NCI-H1436 (cell line): Measurements from ENCODE around the gene NANOS2.

ENCODE experiments used
- DNase-seq: peaks from one replicate; lab custom pipeline; 2025; lab: John Stamatoyannopoulos, UW

Gene NANOS2

DNA sequence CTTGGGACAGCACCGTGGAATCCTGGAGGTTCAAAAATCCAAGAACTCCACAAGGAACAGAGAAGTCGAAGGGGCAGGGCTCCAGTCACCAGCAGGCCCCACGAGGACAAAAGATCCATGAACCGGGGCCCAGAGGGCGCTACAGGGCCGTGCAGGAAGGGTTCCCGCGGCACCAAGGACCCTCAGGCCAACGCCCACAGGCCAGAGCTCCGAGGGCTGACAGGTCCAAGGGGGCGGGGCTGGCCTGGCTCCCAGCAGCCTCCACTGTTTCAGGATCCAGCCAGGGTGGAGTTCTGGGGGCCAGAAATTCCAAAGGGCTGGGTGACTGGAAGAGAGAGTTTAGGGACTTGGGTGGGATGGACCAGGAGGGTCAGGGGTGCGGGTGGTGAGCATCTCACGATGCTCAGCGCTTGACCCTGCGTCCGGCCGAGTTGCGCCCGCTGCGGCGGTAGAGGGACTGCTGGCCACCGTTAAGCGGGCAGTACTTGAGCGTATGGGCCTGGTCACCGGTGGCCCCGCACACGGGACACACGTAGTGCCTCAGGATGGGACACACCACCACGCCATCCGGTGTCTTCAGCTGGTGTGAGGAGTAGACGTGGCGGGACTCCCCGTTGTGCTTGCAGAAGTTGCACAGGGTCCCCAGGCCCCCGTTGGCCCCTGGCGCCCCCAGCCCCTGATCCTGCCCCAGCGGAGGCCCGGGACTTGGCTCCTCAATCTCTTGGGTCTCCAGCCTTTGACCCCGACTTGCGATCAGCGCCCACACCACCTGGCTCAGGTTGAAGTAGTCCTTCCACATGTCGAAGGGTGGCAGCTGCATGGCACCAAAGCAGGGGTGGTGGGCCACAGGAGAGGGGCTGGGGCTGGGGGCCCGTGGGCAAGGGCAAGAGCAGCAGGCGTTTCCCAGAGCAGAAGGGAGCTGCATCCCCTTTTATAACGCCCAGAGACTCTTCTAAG is at the start of gene NANOS2:
TSS of gene NANOS2 (minus strand) at position 905 of the 957 bp plus-strand sequence. CDS start at position 820, 85 bp downstream.
- DNase-seq, result no peak

GRCh38 chr19:45962021-45962420 is 47.4 kb upstream of the NANOS2 start:
- DNase-seq, result no peak

DNA sequence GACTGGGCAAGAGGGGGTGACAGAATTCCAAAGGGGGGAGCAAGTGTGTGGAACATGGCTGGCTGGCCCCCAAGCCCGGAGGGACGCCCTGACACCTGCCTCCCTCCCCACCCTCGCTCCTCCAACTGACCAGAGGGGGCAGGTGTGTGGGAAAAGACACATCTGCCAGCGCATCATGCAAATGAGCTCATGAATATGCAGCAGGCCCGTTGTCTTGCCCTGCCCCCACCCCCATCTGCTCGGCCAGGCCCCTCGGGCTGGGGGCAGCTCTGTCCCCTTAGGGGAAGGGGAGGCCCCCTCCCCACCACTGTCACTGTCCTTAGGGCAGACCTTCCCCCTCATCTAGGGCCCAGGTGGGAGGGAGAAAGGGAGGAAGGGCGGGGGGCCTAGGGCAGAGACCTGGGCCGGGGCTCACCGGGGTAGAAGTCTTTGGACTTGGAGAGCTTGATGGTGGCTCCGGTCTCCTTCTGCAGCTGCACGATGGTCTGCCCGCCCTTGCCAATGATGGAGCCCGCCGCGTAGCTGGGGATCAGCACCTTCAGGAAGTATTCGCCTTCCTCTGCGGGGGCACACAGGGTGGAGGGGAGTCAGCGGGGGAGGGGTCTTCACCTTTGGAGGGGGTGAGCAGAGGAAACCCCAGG is 46.1 kb upstream of the NANOS2 start:
- no peak for DNase-seq

DNA sequence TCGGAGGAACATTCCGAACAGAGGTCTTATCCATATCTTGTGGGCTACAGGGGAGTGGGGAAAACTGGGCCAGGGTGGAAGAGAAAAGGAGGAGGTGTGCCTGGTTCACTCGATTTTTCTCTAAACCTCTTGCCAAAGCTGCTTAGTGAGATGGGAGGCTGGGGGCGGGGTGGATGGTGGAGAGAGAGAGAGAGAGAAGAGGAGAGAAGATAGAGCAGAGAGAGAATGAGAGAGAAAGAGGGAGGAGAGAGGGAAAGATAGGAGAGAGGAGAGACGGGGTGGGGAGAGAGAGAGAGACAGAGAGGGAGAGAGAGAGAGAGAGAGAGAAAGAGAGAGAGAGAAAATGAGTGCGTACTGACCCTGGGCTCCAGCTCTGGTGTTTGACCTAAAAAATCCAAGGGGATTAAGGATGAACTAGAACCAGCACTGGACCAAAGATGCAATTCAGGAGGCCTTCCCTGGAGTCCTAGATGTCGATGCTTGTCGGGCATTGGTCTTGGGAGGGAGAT is 45.0 kb upstream of the NANOS2 start:
- no peak for DNase-seq

- no peak for DNase-seq
Observed at GRCh38 chr19:45958769-45959516, 44.4 kb upstream of the NANOS2 start.

DNA sequence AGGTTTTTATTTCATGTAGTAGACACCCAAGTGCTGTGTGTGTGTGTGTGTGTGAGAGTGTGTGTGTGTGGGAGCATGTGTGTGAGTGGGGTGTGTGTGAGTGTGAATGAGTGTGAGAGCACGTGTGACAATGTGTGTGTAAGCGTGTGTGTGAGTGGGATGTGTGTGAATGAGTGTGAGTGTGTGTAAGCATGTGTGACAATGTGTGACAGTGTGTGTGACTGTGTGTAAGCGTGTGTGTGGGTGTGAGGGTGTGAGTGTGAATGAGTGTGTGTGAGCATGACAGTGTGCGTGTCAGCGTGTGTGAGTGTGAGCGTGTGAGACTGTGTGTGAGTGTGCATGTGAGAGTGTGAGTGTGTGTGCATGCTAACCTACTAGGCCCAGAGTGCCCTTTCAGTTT is 43.7 kb upstream of the NANOS2 start:
- no peak for DNase-seq

GRCh38 chr19:45955905-45956608 is 41.5 kb upstream of the NANOS2 start:
- DNase-seq, result no peak

DNA sequence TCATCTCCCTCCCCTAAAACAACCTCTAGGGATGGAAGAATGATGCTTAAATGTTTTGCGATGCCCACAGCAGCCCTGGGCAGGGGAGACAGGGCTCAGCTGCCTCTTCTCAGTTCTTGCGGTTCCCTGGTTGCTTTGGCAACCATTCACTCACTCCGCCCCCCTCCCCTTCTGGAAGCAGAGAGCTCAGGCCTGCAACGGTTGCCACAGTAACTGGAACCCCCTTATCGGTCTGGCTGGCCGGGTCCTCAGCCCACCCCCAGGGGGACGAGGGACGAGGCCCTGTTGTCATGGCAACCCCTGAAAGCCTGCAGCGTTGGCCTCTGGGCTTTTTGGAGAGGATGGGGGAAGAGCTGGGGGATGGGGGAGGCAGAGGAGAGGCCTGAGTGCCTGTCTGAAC is 39.6 kb upstream of the NANOS2 start:
- peak; percentile 45 for DNase-seq

DNA sequence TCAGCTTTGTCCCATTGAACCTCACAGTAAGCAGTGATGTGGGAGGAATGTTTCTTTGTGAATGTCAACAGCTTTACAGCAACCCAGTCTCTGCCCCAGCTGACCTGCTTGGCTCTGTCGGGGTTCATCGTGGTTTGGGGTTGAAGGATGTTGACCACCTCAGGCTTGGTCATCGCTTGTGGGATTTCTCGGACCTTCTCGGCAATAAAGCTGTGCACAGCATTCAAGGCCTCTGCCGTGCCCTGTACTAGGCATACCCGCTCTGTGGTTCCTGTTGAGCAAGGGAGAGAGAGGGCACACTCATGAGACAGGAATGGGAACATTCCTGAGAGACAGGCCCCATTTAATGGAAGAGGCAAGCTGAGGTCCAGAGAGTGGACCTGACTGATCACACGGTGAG is 39.1 kb upstream of the NANOS2 start:
- DNase-seq, result no peak

DNA sequence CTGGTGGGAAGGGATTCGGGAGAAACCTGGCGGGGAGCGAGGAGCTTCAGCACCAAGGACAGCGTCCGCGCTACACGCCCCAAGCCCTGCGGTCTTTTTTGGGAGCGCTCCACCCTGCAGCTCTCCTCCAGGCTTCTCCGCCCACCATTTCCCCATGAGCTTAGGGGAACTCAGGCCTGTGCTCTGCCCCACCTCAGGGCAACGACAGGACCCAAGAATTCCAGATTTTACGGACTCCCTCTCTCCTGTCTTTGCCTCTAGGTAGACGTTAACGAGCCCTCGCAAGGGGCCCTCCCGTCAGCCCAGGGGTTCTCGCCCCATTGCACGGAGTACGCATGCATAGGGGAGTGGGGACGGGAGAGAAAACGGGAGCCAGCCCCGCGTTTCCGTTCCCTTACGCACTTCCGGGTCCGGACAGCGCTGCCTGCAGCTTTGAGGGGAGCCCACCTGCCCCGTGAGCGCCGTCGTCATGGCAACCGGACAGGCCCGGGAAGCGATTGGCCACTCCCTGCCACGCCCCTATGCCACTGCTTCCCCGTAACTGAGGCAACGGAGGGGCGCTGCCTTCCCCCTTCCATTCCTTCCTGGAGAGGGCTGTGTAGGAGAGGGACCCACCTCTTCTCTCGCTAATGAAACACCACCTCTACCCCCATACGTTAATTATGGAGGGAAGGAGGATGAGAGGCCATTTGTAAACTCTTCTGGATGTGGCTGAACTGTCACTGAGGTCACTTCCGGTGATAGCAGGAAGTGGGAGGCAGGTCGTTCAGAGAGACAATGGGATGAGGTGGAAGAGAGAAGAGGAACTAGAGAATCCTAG is 38.3 kb upstream of the NANOS2 start:
- no peak for DNase-seq

DNA sequence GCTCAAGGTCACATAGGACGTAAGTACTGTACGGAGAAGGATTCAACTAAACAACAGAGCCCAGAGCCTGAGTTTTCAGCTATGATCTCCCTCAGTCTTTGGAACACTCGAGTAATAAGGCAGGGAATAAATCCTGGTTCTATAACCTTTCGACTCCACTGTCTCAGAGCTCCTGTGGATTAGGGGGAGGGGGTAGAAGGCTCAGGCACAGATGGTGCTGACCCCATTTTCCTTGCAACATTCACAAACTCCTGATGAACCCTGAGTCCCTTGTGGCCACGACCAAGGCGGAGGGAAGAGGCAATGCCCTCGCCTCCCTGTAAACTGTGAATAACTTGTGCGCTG is 37.7 kb upstream of the NANOS2 start:
- DNase-seq, result no peak

DNA sequence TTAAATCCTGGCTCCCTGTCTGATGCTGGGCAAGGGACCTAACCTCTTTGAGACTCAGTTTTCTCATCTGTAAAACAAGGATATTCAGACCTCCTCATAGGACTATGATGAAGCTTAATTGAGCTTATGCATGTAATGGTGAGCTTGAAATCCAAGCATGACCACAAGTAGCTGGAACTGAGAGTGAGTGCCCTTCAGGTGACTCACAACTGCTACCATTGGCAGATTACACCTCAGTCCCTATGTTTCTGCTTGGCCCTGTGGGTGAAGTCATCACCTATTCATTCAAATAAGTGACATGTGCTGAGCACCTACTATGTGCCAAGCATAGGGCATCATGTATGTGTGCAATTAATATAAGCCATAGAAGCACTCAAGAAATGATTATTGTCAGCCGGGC is 33.3 kb upstream of the NANOS2 start:
- DNase-seq, result no peak

GRCh38 chr19:45940515-45940805 is 25.9 kb upstream of the NANOS2 start:
- no peak for DNase-seq

DNA sequence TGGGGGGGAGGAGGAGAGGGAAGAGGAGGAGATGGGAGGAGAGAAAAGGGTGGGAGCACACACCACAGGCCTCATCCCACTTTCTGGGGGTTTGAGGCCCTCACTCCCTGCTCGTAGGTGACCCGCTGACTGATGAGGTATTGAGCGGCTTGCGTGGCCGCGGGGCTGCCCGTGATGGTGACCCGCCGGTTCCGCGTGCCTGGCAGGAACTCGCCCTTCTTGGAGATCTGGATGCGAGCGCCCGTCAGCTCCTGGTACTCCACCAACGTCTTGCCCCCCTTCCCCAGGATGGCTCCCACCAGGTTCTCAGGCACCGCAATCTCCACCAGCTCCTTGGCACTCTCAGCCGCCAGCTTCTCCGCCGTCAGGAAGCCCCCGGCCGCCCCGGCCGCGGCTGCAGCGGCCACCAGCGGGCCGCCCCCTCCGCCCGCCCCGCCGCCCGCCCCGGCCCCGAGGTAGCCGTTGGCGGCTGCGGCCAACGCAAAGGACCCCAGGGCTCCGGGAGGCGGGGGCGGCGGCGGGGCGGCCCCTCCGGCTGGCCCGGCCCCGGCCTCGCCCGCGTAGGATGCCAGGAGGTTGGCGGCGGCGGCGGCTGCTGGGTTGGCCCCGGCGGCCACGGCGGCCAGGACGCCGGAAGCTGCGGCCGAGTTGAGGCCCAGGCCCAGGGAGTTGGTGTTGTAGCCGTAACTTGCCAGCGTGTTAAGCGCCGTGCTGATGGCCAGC is 25.4 kb upstream of the NANOS2 start:
- DNase-seq, result no peak

GRCh38 chr19:45938733-45939319 is 24.2 kb upstream of the NANOS2 start:
- DNase-seq, result no peak

DNA sequence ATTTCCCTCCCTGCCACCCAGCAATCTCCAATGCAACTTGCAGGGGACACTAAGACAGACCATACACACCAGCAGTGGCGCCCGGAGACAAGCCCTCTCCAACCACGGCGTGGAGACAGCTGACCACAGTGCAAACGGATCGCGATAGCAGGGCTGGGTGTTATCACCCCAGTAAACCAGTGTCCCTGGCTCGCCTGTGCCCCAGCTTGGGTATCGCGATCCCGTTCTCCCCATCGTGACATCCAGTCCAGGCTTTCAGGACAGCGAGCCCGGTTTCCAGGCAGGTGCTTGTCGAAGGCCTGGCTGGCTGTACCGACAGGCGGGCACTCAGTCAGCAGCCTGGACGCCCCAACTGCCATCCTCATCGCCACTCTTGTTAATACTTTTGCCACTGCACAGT is 20.7 kb upstream of the NANOS2 start:
- DNase-seq, result no peak

DNA sequence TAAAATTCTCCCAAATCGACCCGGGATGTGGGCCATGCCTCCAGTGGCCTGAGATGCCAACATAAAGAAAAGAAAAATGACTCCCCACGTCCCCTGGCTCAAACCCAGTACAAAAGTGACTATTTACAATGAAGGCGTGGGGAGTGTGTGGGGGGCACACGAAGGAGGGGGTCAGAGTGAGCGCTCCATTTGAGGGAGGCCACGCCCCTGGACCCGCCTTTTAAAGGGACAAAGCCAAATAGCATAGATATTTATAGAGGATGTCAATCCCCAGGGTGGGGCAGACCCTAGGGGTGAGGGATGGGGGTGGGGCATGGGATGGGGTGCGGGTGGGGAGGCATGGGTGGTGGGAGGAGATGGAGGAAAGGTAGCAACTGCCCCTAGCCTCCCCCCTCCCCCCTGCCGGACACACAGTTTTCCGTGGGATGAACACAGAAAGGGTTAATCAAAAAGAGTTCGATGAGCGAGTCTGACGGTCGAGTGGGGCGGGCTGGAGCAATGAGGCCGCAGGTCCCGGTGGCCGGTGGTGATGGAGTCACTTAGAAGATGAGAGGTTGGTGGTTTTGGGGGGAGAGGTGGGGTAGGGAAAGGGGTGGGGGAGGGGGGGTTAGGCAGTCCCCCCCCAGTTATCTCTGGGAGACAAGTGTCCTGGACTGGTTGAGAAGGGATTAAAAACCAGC is 20.1 kb upstream of the NANOS2 start:
- DNase-seq, result no peak

GRCh38 chr19:45933759-45934158 is 19.2 kb upstream of the NANOS2 start:
- no peak for DNase-seq

- DNase-seq, result no peak
Observed at GRCh38 chr19:45931055-45931454, 16.5 kb upstream of the NANOS2 start.

DNA sequence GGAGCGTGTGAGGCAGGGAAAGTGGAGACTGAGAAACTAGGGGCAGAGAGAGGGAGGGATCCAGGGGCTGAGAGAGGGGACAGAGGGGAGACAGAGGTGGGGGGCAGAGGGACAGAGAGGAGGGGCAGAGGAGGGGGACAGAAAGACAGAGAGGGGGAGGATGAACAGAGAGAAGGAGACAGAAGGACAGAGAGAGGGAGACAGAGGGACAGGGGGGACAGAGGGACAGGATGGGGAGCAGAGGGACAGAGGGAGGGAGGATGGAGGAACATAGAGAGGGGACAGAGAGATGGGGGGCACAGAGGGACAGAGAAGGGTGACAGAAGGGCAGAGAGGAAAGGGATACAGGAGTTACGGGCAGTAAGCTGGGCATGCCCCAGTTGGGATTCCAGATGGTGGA is 14.7 kb upstream of the NANOS2 start:
- DNase-seq, result no peak
